Embryonic facial prominence (tissue), 1 donor: Measurements from ENCODE around the gene VSIR.

ENCODE experiments used
- DNase-seq: peaks from one replicate; pipeline ENCODE4 v3.0.0-alpha.2; 2016; ENCODE audit errors: extremely low spot score

Gene VSIR

DNA sequence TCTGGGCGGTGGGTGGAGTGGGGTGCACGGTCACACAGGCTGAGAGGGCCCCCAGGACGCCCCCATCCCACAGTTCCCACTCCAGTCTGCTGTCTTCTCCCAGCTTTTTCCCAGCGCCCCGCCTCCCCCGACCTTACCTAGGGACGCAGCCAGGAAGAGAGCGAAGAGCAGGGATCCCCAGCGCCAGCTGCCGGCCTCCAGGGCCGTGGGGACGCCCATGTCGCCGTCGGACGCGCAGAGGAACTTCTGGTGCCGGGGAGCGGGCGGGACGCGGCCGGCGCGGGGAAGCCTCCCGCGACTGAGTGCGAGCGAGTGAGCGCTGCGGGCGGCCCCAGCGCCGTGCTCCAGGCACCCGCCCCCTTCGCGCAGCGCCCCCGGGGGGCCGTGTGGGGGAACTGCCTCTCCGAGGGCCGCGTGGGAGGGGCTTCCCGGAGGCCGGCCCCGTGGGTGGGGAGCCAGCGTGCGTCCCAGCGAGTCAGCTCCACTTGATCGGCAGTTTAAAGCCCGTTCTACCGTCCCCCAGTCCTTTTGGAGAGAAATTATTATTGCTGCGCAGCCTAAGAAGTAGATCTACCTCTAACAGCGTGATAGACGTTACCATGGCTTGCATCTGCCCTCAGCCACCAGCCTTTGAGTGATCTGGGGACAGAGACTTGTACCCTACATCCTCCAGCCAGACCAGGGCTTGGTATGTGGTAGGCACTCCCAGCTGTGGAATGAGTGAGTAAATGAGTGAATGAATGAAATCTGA, at the start of gene VSIR:
Gene VSIR (minus strand): TSS at position 300 of the 751 bp plus-strand sequence. CDS start 81 bp downstream, at position 219.
- DNase-seq: no peak

DNA sequence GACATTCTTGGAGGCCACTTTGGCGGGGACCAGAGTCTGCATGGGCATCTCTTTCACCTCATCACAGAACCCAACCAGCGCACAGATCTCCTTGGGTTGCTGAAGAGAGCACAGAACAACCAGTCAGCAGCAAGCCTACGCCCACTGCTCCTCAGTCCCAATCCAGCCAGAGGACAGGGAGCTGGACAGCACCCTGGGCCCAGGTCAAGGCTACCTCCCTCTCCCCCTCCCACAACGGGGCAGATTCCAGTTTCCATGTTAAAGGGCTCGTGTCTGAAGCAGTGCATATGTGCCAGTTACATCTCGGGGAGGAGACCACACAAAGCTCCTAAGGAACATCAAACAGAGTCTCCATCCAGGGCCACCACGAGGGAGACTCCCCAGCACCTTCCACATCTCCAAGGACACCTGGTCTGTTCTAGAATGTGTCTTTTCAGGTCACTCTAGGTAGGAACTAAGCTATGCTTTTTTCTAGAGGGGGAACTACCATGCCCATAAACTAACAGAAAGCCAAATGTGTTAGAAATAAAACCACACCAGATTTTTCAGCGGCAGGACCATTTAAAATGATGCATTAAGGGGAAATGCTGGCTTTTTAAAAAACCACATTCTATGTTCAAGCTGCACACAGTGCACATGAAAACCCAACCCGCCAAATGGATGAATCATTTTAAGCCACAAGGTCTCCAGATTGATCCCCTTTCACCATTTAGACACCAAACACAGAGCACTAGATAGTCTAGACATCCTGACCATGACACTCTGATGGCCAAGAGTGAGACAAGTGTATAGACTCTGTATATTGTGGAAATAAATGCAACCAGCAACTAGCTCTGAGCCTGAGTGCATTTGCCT, 48.8 kb upstream of the VSIR start:
- DNase-seq: no peak

DNA sequence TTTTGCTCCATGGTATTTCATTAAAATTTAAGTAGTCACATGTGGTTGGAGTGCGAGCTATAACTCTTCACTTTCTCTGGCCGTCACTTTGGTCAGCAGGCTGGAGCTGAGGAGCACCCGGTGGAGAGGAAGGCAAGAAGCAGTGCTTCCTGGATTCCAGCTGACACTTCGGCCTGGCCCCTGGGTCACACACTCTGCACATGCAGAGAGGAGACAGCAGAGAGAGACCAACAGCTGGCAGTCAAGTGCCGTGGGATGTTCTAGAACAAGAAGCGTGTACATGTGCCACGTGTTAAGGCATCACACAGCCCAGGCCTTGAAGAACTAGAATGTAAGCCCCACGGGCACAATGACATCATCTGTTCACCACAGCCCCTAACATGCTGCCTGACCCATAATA, 47.6 kb upstream of the VSIR start:
- DNase-seq: no peak

DNA sequence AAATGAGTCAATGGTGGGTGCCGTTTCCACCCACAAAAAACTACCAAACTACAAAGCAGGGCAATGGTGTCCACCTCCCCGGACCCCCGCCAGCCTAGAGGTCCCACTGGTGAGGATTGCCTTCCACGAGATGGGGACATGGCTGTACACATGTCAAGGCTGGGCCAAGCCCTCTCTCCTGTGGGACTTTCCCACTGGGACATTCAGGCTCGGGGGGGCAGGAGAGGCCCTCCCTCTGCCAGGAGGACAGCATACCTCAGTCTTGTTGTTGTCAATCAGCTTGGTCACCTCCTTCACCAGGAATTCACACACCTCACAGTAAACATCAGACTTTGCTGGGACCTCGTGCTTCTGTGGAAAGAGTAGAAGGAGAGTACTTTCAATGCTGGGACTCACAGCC, 46.7 kb upstream of the VSIR start:
- no peak for DNase-seq

DNA sequence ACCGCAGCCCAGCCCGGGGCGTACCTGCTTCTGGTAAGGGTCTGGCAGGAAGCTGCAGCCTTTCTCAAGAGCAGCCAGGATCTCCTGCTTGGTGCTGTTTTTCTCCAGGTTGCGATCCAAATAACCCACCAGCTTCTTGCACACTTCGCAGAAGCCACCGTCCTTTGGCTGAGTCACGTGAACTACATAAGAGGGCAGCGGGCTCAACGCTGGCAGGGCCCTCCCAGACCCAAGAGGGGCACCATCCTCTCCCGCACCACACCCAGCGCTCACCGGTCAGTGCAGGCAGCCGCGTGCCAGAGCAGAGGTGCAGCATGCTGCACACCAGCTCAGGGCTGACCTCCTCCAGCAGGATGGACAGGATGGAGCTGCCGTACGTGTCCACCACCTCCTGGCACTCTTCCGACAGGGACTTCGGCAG, 46.1 kb upstream of the VSIR start:
- no peak for DNase-seq

DNA sequence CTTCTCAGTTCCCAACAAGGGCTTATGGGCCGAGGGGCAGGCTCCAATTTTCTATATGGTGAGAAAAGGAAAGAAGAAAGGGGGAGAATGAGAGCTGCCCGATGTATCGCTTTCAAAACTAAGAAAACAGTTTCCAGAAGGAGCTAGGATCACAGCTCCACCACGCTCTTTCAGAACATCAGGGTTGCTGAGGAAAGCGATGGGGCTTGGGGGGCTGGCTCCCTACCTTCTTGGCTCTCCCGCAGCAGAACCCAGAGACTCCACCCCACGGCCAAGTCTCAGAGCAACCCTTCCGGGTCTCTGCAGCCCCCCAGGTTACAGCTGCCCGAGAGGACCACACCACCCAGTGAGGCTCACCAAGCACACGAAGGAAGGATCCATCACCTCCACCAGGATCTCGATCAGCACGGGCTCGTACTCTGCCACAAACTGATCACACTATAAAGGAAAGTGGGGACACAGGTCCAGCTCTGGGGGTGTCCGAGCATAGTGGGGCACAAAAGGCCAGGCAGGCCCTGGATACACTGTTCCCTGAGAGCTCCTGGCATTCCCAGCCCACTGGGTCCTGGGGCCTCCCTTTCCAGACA, 45.4 kb upstream of the VSIR start:
- no peak for DNase-seq

DNA sequence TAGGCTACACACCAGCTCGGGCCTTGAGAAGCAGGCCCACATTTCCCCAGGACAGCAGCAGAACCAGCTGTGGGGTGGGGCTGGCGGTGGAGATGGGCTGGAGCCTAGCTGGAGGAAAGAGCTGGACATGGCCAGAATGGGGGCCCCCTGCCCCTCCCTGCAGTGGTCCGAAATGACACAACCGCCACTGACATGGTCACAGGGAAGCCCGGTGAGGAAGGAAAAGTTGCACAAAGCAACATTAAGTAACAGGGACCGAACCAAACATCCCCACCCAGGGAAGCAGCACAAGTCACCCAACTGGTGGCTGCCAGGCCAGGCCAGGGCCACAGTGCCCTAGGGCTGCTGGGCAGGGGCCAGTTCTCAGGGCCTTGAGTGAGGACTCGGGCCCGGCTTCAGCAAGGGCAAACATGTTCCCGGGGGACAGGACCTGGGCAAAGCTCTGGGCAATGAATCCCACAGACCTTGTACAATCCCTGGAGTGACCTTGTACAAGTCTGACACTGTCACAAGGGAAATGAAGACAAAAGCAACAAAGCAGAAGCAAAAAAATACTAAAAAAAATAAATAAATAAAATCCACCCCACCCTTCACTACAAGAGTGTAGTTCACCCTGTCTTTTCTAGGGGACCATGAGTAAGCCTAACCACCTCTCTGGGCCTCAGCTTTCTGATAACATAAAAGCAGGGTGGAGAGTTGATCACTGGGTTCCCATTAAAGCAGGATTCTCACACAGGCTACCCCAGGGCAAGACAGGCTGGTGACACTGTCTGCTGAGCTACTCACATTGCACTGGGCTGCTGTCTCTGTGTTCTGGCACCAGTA, 44.7 kb upstream of the VSIR start:
- no peak for DNase-seq

DNA sequence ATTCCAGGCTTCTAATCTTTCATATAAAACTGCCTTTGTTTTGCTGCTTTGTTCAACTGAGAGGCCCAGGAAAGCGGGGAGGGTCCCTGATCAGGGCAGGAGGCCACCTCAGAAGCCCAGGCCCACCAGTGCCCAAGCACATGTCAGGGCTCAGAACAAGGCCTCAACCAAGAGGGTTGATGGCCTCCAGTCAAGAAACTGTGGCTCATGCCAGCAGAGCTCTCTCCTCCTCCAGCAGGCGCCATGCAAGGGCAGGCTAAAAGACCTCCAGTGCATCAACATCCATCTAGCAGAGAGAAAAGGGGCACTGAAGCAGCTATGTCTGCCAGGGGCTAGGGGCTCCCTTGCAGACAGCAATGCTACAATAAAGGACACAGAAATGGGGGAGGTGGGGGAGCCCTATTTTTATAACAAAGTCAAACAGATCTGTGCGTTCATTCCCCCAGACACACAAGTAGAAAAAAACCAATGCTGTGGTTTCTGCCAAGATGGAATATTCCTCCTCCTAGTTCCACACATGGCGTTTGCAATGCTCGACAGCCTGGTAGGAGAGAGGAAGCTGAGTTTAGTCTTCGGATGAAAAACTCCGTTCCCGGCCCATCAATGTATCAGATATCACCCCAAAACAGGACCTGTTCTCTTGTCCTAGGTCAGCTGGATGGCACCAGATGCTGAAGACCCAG, 43.8 kb upstream of the VSIR start:
- no peak for DNase-seq

DNA sequence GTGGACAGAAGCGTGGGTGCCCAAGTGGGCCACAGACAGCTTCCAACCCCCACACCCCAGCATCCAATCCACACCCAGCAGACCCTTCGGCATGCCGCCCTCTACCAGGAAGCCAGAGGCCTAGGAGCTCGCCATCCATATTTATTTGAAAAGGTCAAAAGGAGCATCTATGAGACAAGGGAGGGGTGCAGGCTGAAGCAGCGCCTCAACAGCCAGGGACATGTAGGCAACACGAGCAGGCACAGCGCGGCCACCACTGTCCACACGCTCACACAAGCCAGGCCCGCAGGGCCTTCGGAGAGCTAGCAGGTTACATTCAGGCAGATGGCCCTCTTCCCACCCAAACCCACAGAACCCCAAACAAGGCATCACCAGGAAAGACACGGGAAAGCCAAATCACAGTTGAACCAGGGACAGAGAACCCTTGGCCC, 43.1 kb upstream of the VSIR start:
- DNase-seq: no peak

DNA sequence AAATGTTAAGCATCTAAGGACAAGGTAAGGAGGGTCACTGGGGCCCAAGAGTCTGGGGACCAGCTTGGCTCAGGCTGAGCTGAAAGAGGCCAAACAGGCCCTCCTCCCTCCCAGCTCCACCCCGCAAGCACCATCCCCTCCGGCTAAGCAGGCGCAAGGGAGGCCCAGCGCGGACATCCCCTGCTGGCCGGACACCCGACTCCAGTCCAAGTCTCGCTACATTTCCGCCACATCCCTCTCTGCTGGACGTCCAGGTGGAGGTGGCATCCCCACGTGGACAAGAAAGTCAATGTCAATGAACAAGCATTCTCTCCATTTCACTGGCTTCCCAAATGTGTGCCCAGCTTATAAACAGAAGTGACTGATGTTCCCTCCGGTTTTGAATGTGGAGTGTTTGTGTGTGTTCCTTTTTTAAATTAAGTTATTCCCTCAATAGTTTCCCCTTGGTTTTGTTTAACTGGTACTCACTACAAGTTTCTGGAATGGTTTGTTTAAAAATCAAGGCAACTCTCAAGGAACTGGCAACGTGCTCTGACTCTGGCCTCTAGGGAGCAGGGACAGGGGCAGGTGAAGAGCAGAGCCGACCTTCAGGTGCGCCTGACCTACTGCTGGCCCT, 42.3 kb upstream of the VSIR start:
- DNase-seq: no peak

DNA sequence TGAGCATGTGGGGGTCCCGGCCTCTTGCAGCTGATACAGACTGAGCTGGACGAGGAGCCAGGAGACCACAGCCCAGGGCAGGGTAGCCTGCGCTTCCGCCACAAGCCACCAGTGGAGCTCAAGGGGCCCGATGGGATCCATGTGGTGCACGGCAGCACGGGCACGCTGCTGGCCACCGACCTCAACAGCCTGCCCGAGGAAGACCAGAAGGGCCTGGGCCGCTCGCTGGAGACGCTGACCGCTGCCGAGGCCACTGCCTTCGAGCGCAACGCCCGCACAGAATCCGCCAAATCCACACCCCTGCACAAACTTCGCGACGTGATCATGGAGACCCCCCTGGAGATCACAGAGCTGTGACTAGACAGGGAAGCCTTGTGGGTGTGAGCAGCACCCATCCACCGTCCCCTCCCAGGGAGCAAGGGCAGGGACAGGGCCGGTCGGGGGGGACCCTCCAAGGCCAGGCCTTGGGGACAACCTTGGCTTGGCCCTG, 41.6 kb upstream of the VSIR start:
- DNase-seq: no peak

DNA sequence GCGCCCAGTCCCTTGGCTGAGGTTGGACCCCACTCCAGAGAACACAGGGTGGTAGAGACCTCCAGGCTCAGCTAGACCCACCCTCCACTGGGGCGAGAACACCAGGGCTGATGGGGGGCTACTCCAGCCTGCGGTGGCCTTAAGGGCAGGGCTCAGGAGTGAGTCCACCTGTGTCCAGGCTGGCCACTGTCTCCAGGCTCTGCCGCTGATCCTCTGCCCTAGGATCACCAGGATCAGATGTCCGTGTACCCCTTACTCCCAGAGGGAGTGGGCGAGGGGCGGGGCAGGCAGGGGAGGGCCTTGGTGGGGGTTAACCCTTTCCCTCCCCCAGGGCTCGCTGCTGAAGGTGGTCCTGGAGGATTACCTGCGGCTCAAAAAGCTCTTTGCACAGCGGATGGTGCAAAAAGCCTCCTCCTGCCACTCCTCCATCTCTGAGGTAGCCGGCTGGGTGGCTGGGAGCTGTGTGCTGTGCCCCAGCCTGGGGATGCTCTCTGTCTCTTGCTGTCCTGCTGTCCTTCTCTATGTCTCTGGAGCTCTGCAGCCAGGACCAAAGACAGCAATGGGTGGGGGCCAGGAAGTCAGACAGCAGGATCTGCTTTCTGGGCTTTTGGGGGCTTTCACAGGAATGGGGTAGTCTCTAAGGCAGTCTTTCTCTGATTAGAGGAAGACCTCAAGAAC, 39.7 kb upstream of the VSIR start:
- DNase-seq: no peak

DNA sequence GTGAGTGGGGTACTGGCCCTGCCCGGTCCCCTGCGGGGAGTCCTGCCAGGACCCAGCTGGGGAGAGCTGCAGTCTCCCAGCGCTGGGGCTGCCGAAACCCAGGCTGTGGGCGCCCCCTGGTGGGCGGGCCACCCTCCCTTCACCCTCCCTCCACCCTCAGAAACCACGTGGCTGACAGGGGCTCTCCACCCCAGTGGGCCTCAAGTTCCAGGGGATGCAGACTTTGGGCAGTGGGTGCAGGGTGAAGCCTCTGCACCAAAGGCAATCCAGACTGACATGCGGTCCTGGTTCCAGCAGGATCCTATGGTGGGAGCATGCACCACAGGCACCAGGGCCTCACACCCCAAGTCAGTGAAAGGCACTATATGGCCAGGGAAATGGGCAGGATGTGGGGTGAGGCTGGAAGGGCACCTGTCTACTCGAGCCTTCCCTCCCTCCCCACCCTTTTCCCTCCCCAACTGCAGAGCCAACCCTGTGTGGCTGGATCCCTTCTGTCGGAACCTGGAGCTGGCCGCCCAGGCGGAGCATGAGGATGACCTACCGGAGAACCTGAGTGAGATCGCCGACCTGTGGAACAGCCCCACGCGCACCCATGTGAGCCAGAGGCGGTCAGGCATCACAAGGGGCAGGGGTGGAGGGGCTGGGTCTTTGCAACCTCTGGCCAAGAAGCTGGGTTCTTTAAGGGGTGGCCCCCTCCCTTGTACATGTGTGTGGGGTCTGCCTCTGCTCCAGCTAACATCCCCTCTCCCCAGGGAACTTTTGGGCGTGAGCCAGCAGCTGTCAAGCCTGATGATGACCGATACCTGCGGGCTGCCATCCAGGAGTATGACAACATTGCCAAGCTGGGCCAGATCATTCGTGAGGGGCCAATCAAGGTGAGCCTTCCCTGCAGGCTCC, 38.9 kb upstream of the VSIR start:
- no peak for DNase-seq

DNA sequence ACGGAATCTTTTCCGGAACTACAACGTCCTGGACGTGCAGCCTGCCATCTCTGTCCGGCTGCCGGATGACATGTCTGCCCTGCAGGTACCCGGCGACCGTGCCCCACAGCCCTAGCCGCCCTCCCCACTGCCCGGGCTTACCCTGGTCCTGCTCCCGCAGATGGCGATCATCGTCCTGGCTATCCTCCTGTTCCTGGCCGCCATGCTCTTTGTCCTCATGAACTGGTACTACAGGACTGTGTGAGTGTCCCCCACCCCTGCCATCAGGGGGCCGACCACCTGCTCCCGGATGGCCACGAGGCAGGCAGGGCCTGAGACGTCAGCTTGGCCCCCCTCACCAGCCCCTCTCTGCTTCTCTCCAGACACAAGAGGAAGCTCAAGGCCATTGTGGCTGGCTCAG, 38.0 kb upstream of the VSIR start:
- no peak for DNase-seq

DNA sequence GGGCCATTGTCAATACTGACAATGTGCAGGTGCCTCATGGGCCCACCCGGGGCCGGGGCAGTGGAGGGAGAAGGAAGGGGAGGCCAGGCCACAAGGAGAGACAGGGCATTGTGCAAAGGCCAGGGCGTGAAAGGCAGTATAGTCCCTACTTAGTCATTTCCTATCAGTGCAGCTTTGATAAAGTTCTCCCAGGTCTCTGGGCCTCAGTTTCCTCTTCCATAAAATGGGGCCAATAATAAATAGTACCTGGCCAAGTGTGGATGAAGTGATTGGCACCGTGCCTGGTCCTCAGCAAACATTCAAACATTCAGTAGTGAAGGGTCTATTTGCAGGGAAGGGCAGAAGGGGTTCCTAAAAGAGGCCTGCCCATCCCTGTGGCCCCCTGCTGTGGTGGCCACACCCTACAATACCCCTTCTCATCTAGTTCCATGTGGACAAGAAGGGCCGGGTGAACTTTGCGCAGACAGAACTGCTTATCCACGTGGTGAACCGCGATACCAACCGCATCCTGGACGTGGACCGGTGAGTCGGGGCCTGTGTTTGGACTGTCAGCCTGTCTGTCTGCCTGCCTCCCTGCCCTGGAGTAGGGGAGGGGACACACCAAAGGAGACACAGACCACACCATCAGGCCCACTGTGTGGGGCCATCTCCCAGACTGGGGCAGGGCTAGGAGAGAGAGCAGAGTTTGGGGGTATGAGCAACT, 36.9 kb upstream of the VSIR start:
- DNase-seq: no peak

DNA sequence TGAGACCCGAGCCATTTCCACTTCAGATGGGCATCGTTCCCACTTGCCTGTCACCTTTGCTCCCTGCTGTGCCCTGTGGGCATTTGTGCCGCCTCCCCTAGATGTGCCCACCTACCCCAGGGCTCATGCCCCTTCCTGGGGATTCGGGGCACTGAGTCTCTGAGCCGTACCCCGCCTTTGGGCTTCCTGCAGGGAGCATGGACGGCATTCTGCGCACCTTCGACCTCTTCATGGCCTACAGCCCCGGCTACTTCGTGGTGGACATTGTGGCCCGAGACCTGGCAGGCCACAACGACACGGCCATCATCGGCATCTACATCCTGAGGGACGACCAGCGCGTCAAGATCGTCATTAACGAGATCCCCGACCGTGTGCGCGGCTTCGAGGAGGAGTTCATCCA, 36.3 kb upstream of the VSIR start:
- no peak for DNase-seq

DNA sequence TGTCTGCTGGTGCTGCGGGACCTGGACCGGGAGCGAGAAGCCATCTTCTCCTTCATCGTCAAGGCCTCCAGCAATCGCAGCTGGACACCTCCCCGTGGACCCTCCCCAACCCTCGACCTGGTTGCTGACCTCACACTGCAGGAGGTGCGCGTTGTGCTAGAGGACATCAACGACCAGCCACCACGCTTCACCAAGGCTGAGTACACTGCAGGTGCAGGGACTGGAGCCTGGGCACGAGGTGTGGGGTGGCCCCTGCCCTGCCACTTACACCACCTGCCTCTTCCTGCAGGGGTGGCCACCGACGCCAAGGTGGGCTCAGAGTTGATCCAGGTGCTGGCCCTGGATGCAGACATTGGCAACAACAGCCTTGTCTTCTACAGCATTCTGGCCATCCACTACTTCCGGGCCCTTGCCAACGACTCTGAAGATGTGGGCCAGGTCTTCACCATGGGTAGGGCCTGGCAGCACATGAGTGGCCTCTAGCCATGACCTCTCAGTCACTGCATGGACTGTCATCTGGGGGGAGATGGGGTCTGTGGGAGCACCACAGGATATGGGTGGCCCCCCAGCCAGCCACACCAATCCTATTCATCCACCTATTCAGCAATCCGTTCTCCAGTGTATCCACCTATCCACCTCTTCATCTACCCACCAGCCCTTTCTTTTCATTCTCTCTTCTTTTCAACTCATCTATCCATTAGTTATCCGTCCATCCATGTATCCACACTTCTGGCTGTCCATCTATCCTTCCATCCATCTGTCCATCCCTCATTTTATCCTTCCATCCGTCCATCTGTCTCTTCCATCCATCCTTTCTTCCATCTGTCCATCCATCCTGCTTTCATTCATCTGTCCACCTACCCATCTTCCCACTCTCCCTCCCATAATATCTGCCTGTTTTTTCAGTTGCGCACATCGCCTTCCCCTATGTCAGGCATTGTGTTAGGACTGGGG, 34.5 kb upstream of the VSIR start:
- no peak for DNase-seq
